LNCaP clone FGC (cell line): ENCODE measurements around the gene TMEM187.

ENCODE experiments used
- DNase-seq: peaks from one replicate; pipeline ENCODE4 v3.0.0-alpha.2; 2011; ENCODE audit warnings: low read depth
- H3K4me3 ChIP-seq: 2 replicates; pipeline ENCODE4 v1.5.1; 2011; ENCODE audit warnings: mild to moderate bottlenecking, low read depth, low read length, control low read depth
- TF ChIP-seq, protein P1 (sequence below): IDR thresholded peaks from 2 replicates; pipeline ENCODE4 v1.5.1; 2012; ENCODE audit warnings: mild to moderate bottlenecking; ENCODE audit not compliant: control insufficient read depth, insufficient read depth; ENCODE audit errors: extremely low read depth

Gene TMEM187

DNA sequence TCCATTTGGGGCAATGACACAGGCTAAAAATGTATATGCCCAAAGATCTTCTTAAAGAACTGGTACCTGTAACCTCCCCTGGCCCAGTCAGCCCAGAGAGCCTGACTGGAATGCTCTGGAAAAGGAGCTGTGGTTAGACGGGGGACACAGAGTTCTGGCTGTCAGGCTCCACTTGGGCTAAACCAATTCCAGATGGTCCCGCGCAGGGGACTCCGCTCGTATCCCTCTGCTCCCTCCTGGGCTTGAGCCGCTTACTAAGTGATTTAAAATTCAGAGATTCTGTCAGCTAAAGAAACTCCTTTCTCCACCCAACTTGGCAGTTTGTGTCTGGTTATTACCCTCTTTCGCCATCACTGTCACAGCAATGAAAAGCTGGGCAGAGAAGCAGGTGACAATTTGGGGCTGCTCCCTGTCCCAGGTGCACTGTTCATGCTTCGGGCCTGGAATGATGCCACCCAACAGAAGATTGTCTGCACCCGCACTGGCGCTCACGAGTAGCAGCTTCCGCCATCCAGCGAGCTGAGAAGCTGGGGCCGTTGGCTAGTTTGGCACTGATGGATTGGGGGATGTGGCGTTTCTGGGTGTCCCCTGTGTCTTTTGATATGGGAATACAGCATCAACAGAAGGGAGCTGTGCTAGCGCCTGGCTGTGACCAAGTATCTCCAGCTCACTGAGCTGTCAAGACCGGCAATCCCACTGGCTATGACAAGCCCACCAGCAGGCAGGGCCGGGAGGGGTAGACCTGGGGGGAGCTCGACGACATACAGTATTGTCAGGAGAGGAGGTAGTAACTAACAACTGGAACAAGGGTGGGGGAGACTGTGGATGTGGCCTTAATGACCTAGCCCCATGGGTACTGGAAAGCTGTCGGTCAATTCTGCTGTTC, 53.8 kb downstream of the TMEM187 start:
- TF ChIP-seq, protein P1, sequence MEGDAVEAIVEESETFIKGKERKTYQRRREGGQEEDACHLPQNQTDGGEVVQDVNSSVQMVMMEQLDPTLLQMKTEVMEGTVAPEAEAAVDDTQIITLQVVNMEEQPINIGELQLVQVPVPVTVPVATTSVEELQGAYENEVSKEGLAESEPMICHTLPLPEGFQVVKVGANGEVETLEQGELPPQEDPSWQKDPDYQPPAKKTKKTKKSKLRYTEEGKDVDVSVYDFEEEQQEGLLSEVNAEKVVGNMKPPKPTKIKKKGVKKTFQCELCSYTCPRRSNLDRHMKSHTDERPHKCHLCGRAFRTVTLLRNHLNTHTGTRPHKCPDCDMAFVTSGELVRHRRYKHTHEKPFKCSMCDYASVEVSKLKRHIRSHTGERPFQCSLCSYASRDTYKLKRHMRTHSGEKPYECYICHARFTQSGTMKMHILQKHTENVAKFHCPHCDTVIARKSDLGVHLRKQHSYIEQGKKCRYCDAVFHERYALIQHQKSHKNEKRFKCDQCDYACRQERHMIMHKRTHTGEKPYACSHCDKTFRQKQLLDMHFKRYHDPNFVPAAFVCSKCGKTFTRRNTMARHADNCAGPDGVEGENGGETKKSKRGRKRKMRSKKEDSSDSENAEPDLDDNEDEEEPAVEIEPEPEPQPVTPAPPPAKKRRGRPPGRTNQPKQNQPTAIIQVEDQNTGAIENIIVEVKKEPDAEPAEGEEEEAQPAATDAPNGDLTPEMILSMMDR = no peak
- DNase-seq = no peak

DNA sequence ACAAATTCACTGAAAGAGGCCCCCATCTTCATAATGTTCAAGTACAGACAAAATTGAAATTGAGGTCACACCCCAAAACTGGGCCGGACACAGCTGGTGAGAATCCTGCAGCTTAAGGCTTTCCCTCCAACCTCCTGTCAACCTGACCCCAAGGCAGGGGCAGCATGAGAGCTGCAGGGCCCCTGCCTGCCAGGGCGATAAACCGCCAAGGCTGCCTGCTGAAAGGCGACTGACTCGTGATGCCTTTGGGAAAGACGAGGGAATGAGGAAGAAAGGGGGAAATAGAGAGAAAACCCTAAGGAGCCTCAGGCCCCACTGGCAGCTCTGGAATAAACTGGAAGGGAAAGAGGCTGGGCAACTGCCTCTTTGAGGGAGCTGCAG, 54.5 kb downstream of the TMEM187 start:
- TF ChIP-seq, protein P1 = no peak
- no peak overlapping the region for H3K4me3 ChIP-seq
- DNase-seq = no peak

More for the DNA sequence above, 53.8 kb downstream of the TMEM187 start:
- H3K4me3 ChIP-seq = no peak overlapping the region

DNA sequence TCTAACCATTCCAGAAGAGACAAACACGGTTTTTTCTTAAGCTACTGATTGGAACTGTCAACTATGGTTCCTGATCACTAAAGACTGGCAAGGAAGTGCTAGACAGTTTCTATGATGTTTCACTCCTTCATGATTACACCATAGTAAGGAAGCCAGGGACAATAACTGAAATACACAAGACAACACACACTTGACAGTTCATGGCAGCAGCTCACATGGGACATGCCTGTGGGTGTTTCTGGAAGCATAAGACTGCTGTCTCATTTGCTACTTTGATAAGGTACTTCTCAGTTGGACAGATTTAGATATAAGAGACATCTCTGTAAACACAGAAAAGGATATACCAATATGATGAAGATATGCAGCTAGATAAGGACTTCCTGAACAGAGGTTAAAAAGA, 55.4 kb downstream of the TMEM187 start:
- TF ChIP-seq, protein P1 = no peak
- no peak for DNase-seq
- H3K4me3 ChIP-seq = no peak overlapping the region

DNA sequence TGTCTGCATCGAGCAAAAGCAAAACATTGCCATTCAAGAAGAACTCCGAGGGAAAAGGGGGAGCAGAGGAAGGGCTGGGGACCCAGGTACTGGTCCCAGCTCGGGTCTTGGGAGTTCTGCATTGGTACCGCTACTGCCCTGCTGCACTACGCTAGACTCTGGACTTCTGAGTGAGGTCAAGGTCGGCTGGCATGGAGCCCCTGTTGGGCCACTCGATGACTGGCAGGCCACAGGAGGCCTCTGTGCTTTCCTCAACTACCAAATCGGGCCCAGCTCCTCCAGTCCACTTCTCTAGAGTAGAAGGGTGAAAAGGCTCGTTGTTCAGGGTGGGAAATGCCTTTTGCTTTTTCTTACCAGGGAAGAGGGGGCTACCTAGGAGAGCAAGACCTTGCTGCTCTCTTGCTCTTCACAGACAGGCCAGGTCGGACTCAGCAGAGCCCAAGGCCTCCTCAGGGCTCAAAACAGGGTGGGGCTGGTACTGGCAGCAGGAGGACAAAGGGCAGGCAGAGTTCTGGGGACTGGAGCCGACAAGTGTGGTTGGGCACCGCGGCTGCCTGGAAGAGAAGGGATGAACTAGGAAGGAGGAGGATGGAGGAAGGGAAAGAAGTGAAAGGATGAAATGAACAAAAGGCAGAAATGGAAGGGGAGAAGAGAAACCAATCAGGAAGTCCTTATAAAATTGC, 56.1 kb downstream of the TMEM187 start:
- no peak overlapping the region for H3K4me3 ChIP-seq
- DNase-seq = no peak
- TF ChIP-seq, protein P1 = no peak

DNA sequence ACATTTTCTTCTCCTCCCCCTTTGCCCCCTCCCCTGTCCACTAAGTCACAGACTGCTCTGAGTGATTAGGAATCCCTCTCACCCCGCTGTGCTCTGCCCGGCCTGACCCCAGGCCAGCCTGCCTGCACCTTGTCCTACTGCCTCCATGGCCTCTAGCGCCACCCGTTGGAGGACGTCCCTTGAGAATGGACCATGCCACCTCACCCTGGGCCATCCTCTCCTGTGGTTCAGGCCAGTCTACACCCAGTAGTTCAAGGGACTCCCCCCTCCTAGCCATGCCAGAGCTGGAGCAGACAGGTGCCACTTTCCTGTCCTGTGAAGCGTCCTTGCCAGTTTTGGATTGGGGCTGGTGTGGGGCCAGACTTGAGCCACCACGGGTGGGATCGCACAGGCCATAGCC, 56.9 kb downstream of the TMEM187 start:
- DNase-seq = no peak
- TF ChIP-seq, protein P1 = no peak
- no peak overlapping the region for H3K4me3 ChIP-seq

DNA sequence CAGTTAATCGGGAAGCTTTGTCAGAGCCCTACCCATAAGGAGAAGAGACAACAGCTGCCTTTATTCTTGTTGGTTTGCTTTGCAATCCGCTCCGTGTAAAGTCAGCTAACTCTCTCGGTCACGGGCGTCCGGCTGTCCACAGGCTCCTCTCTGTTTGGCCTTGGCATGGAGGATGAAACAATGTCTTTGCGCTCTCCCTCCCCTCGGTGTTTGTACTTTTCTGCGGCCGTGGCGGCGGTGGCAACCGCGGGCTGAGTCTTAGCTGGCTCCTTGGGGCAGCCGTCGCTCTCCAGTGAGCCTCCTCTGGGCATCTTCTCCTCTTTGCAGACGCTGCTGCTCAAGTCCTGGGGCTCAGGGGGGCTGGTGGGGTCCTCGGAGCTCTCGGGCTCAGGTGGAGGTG, 57.7 kb downstream of the TMEM187 start:
- TF ChIP-seq, protein P1 = no peak
- no peak overlapping the region for H3K4me3 ChIP-seq
- no peak for DNase-seq
